Activated naive CD4-positive, alpha-beta T cell treated with anti-CD3 and anti-CD28 coated beads, Interleukin-2, amount 50 U/mL, for 24 hours (primary cell): ENCODE data around the gene ARPC2.
A peak's percentile ranks its signal among the peaks of the same experiment; 100 is the strongest.

Experiments
- H3K27ac Mint-ChIP-seq: one replicate; pipeline ENCODE4 v1.8.0; 2021; ENCODE audit warnings: mild to moderate bottlenecking, mixed read lengths
- H3K27me3 Mint-ChIP-seq: one replicate; pipeline ENCODE4 v1.8.0; 2021; ENCODE audit warnings: mixed read lengths
- H3K36me3 Mint-ChIP-seq: one replicate; pipeline ENCODE4 v1.8.0; 2021; ENCODE audit warnings: mixed read lengths
- H3K4me1 Mint-ChIP-seq: one replicate; pipeline ENCODE4 v1.8.0; 2021; ENCODE audit warnings: mixed read lengths
- H3K4me3 Mint-ChIP-seq: one replicate; pipeline ENCODE4 v1.8.0; 2021; ENCODE audit warnings: mild to moderate bottlenecking, mixed read lengths
- H3K9me3 Mint-ChIP-seq: one replicate; pipeline ENCODE4 v1.8.0; 2021; ENCODE audit warnings: mixed read lengths

The ARPC2 gene

DNA sequence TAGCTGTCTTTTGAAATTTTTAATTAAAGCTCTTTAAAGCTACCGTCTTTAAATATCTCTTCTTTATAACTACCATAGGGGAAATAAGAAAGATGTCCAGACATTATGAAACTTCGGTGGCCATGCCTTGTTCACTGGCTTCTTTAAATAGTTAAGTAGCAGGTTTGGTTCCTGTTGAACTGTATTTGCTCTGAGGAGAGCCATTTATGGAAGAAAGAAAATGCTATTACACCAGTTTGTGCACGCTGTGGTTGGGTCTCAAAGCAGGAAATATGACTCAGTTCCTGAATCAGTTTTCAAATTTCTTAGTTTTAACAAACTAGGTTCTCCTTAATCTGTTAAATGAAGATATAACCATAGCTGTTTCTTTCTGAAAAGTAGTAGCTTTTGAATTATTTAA lies 12.2 kb downstream of the ARPC2 start:
- Mint-ChIP-seq H3K4me3 (peak overlapping the region; percentile 81), H3K27me3 (no peaks in the 10 kb centered on the region), H3K36me3 (peaks cover 36% of the 10 kb centered on the region), H3K4me1 (peaks cover 76% of the 10 kb centered on the region), H3K27ac (peak overlapping the region; percentile 90), H3K9me3 (no peaks in the 10 kb centered on the region)

DNA sequence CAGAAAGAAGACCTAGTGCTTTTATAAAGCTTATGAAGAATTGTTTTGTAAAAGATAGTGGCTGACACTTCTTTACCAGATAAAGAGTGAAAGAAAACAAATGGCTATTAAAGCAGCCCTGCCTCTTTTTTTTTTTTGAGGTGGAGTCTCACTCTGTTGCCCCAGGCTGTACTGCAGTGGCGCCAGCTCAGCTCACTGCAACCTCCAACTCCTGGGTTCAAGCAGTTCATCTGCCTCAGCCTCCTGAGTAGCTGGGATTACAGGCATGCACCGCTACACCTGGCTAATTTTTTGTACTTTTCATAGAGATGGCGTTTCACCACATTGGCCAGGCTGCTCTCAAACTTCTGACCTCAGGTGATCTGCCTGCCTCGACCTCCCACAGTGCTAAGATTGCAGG lies 12.9 kb downstream of the ARPC2 start:
- Mint-ChIP-seq H3K36me3 (peaks cover 34% of the 10 kb centered on the region), H3K4me1 (peaks cover 76% of the 10 kb centered on the region), H3K4me3 (peak overlapping the region; percentile 36), H3K27me3 (no peaks in the 10 kb centered on the region), H3K27ac (peak overlapping the region; percentile 23), H3K9me3 (no peaks in the 10 kb centered on the region)

DNA sequence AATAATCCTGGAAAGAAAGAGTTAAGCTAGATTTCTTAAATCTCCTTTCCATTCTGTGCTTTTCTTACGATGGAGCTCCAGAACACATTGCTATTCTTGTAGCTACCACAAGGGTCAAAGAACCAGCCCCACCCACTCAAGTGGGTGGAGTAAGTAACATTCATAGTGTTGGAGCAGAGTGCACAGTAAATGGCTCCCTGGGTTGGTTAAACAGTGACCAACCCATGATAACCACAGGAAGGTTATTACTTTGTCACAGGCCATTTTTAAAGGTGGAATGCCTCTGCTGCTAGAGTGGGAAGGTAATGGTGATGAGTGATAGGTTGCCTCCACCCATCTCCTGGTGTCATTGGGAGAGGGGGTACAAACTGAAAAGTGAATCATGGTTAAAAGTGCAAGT lies 13.9 kb downstream of the ARPC2 start:
- Mint-ChIP-seq H3K9me3 (no peaks in the 10 kb centered on the region), H3K4me1 (peaks cover 71% of the 10 kb centered on the region), H3K4me3 (peak overlapping the region; percentile 68), H3K36me3 (peaks cover 27% of the 10 kb centered on the region), H3K27ac (peak overlapping the region; percentile 84), H3K27me3 (no peaks in the 10 kb centered on the region)

DNA sequence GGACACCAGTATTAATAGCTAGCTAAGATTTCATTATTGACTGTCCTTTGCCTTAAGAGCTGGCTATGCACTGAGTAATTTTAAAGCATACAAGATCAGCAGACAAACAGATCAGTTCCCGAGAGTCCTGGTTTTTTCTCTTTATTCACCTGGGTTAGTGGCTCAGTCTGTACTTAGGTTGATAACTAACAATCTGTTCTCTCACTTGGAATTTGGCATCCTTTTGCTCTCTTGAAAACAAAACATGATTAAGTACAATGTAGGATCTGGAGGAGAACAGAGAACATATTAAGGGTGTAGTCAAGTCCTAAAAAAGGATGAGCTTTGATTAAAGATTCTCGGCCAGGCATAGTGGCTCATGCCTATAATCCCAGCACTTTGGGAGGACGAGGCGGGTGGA lies 16.6 kb downstream of the ARPC2 start:
- Mint-ChIP-seq H3K27me3 (no peaks in the 10 kb centered on the region), H3K4me1 (peaks cover 50% of the 10 kb centered on the region), H3K9me3 (no peaks in the 10 kb centered on the region), H3K4me3 (no peak overlapping the region), H3K36me3 (peaks cover 25% of the 10 kb centered on the region), H3K27ac (peak overlapping the region; percentile 69)

DNA sequence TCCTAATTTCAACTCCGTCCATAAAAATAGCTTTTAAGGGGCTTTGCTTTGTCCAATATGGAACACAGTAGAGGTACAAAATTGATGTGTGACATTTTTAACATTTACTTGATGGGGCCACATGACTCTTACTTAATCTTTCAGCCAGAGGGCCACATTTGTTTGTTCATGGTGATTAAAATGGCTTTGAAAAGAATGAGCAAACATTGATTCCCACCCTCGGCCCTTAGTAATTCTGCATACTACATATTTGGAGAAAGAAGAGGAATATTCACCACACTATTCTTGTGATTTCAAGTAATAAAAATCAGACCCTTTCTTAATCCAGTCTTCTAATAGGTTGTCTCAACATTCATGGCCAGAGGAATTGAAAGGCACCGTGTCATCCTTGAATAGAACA lies 17.5 kb downstream of the ARPC2 start:
- Mint-ChIP-seq H3K27ac (peak overlapping the region; percentile 72), H3K27me3 (no peaks in the 10 kb centered on the region), H3K9me3 (no peaks in the 10 kb centered on the region), H3K4me3 (no peak overlapping the region), H3K4me1 (peaks cover 41% of the 10 kb centered on the region), H3K36me3 (peaks cover 22% of the 10 kb centered on the region)

DNA sequence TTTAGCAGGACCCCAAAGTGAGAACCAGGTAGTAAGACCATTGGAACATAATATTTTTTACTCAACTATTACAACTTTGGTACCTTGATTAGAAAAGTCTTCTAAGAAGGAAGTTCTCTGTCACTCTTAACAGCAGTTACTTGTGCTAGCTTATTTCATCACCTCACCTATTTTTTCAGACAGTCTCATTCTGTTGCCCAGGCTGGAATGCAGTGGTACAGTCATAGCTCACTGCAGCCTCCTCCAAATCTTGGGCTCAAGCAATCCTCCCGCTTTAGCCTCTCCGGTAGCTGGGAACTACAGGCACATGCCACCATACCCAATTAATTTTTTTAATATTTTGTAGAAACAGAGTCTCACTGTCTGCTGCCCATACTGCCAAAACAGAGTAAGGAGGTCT lies 18.0 kb downstream of the ARPC2 start:
- Mint-ChIP-seq H3K4me1 (peaks cover 41% of the 10 kb centered on the region), H3K27me3 (no peaks in the 10 kb centered on the region), H3K36me3 (peaks cover 22% of the 10 kb centered on the region), H3K9me3 (no peaks in the 10 kb centered on the region), H3K27ac (peak overlapping the region; percentile 86), H3K4me3 (no peak overlapping the region)

DNA sequence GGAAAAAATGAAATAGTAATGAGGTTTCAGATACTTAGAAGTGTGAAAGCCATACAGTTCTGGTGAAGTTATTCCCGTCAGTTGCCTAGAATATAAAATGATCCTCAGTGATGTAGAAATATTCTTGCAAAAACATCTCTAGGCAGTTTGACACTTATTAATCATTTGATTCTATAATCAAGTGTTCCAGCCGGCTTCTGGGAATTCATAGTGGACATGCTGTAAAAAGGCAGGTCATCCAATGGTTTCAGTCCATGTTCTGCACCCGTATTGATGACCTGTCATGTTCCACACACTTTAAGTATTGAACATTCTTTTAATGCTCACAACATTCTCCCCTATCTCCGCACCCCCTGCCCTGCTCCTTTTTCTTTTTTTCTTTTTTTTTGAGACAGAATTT lies 19.8 kb downstream of the ARPC2 start:
- Mint-ChIP-seq H3K4me1 (peaks cover 35% of the 10 kb centered on the region), H3K9me3 (no peaks in the 10 kb centered on the region), H3K4me3 (no peak overlapping the region), H3K27me3 (no peaks in the 10 kb centered on the region), H3K27ac (peak overlapping the region; percentile 41), H3K36me3 (peaks cover 13% of the 10 kb centered on the region)

GRCh38 chr2:218238887-218239286 lies 21.9 kb downstream of the ARPC2 start:
- H3K36me3 Mint-ChIP-seq: peaks cover 11% of the 10 kb centered on the region
- no peak overlapping the region for H3K4me3 Mint-ChIP-seq
- peak overlapping the region; percentile 89 for H3K27ac Mint-ChIP-seq
- H3K4me1 Mint-ChIP-seq: peaks cover 36% of the 10 kb centered on the region
- no peaks in the 10 kb centered on the region for H3K9me3 Mint-ChIP-seq
- no peaks in the 10 kb centered on the region for H3K27me3 Mint-ChIP-seq

DNA sequence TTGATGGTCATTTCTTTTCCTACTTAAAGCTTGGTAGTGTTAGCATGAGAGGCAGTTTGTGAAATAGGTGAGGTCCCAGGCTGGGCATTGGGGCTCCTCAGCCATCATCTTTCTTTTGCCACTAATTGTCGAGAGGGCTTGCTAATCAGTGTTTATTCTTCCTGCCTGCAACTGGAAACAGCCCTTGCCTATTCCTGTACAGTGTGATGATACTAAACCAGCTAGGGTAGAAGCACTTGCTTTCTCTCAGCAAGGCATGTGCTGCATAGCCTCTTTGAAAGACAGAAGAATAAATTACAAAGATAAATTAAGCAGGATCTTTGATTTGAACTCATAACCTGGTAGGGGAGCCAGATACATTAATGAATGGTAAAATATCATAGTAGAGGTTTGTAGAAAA lies 27.2 kb downstream of the ARPC2 start:
- H3K4me1 Mint-ChIP-seq: peaks cover 26% of the 10 kb centered on the region
- H3K36me3 Mint-ChIP-seq: peaks cover 12% of the 10 kb centered on the region
- no peak overlapping the region for H3K4me3 Mint-ChIP-seq
- H3K27ac Mint-ChIP-seq: peak overlapping the region; percentile 30
- H3K27me3 Mint-ChIP-seq: no peaks in the 10 kb centered on the region
- H3K9me3 Mint-ChIP-seq: no peaks in the 10 kb centered on the region

- H3K36me3 Mint-ChIP-seq: peaks cover 15% of the 10 kb centered on the region
- H3K4me3 Mint-ChIP-seq: no peak overlapping the region
- peak overlapping the region; percentile 19 for H3K27ac Mint-ChIP-seq
- H3K27me3 Mint-ChIP-seq: no peaks in the 10 kb centered on the region
- no peaks in the 10 kb centered on the region for H3K9me3 Mint-ChIP-seq
- H3K4me1 Mint-ChIP-seq: peaks cover 26% of the 10 kb centered on the region
These were observed 27.7 kb downstream of the ARPC2 start for GRCh38 chr2:218244665-218245064.

DNA sequence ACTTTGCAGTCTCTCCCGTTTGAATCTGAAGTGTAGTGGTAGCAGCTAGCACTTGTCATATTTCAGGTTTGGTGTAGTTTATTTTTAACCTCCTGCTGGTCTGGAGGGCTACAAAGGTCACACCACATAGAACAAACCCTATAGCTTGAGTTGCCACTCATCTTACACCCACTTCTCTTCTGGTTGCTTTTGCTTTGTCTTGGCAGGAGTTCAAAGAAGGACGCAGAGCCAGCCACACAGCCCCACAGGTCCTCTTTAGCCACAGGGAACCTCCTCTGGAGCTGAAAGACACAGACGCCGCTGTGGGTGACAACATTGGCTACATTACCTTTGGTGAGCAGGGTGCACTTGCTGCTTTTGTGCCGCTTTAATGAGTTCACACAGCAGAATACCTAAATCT lies 28.2 kb downstream of the ARPC2 start:
- Mint-ChIP-seq H3K27me3 (no peaks in the 10 kb centered on the region), H3K36me3 (peaks cover 17% of the 10 kb centered on the region), H3K9me3 (no peaks in the 10 kb centered on the region), H3K27ac (peak overlapping the region; percentile 35), H3K4me3 (no peak overlapping the region), H3K4me1 (peaks cover 26% of the 10 kb centered on the region)

DNA sequence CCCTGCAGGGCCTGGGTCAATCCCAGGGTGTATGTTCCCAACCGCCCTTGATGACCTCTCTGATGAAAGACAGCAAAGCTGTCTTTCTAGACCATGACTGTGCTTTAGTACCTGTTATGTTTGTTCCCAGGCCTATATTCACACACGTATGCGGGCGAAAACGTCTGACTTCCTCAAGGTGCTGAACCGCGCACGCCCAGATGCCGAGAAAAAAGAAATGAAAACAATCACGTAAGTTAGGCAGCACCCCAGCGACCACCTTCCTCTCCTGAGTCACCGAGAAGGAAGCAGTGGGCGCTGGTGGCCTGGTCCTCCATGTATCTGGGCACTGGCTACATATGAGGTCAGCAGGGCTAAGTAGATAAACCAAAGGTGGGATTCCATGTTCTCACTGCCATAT lies 32.7 kb downstream of the ARPC2 start:
- Mint-ChIP-seq H3K27ac (no peak overlapping the region), H3K36me3 (peaks cover 14% of the 10 kb centered on the region)

DNA sequence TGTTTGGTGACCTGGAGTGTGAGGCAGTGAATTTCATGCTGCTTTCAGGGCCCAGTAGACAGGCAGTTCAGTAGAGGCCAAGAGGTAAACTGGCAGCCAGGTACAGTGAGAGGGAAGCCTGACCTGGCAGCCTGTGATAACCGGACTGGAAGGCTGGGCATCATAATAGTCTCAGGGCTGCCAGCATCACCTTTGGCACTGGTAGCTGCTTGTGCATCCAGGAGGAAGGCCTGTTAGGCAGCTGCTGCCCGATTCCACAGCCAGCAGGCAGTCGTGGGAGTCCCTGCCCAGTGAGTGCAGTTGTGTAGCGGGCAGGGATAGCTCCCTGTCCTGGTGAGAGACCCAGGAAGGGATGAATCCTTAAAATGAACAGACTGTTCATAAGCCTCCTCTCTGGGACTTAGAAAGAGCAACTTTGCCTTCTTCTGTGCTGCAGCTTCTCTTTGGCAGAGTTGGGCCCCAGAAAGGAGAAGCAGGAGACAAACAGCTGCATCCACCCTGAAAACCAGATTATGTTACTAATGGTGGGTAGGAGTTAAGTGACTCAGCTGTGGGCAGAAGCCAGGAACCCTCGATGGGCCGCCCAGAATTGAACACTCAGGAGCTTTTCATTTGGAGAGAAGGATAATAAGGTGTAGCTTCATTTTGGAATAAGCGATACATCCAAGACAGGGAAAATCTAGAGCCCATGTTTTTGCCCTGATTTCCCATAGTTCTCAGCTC lies 35.7 kb downstream of the ARPC2 start:
- H3K36me3 Mint-ChIP-seq: peaks cover 15% of the 10 kb centered on the region
- no peaks in the 10 kb centered on the region for H3K27me3 Mint-ChIP-seq
- peaks cover 19% of the 10 kb centered on the region for H3K4me1 Mint-ChIP-seq
- peak overlapping the region; percentile 65 for H3K27ac Mint-ChIP-seq
- H3K9me3 Mint-ChIP-seq: no peaks in the 10 kb centered on the region
- no peak overlapping the region for H3K4me3 Mint-ChIP-seq

More for the DNA sequence above, 32.7 kb downstream of the ARPC2 start:
- Mint-ChIP-seq H3K4me1 (no peaks in the 10 kb centered on the region), H3K27me3 (no peaks in the 10 kb centered on the region), H3K9me3 (no peaks in the 10 kb centered on the region), H3K4me3 (no peak overlapping the region)

- Mint-ChIP-seq H3K27ac (peak overlapping the region; percentile 8), H3K36me3 (peaks cover 15% of the 10 kb centered on the region), H3K4me1 (peaks cover 21% of the 10 kb centered on the region), H3K4me3 (no peak overlapping the region), H3K27me3 (no peaks in the 10 kb centered on the region), H3K9me3 (no peaks in the 10 kb centered on the region)
These were observed 36.2 kb downstream of the ARPC2 start for GRCh38 chr2:218253232-218253625.

DNA sequence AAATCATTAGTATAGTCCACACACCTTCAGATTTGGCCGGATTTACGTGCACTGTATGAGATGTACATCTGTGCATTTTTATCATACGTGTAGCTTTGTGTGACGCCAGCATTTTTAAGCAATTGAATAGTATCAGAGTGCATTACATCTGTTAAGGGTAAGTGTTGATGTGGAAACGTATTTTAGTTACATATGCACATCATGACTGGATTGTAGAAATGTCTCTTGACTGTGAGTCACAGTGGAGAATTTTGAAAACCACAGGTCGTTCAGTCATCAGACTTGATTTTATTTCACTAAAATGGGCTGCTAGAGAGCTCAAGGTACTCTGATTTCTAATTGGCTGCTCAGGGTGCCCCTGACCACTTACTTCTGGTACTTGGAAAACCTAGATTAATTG lies 38.5 kb downstream of the ARPC2 start:
- H3K27me3 Mint-ChIP-seq: no peaks in the 10 kb centered on the region
- H3K9me3 Mint-ChIP-seq: no peaks in the 10 kb centered on the region
- H3K27ac Mint-ChIP-seq: peak overlapping the region; percentile 53
- H3K4me3 Mint-ChIP-seq: no peak overlapping the region
- H3K36me3 Mint-ChIP-seq: peaks cover 8% of the 10 kb centered on the region
- peaks cover 32% of the 10 kb centered on the region for H3K4me1 Mint-ChIP-seq

DNA sequence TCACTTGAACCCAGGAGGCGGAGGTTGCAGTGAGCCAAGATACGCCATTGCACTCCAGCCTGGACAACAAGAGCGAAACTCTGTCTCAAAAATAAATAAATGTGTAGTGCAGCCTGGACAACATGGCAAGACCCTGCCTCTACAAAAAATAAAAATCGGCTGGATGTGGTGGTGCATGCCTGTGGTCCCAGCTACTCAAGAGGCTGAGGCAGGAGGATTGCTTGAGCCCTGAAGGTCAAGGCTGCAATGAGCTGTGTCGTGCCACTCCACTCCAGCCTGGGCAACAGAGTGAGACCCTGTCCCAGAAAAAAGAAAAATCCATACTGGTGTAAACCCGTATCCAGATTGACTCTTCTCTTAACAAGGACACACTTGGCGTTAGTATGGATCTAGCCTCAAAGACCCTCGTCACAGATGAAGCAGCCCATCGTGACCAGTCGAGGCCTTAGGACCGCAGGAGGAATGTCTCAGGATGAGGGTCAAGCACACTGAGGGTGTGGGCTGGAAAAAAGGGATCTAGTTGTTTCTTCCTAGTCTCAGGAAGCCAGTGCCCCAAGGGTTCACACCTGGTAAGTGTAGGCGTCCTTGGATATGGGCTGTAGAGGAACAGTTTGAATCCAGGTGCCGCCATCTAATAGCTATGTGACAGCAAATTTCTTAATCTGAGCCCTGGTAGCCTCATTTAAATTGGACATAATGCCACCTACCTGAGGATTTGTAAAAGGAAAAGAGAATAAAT lies 39.8 kb downstream of the ARPC2 start:
- peaks cover 32% of the 10 kb centered on the region for H3K4me1 Mint-ChIP-seq
- H3K9me3 Mint-ChIP-seq: no peaks in the 10 kb centered on the region
- no peaks in the 10 kb centered on the region for H3K27me3 Mint-ChIP-seq
- peaks cover 6% of the 10 kb centered on the region for H3K36me3 Mint-ChIP-seq
- H3K27ac Mint-ChIP-seq: peak overlapping the region; percentile 74
- no peak overlapping the region for H3K4me3 Mint-ChIP-seq
